IMR-90 (cell line): Measurements from ENCODE around the gene UNC5B. TPM values are rescaled to one million over a fixed set of nuclear protein-coding genes. Genes with fewer than 3 reads are reported as not detected.

Experiments used
- ATAC-seq: fragments of 200-7000 bp; cut with Tn5 transposase; 2 replicates; pipeline ENCODE4 v1.9.1; 2020; ENCODE audit warnings: low read depth, mild to moderate bottlenecking, moderate library complexity
- BruUV-seq: library from RNA; stranded (reverse); fragments of 400-500 nt; replicated peaks from 2 replicates; lab custom pipeline; 2021; lab: Mats Ljungman, UMichigan
- CTCF ChIA-PET: fragments of 300-600 bp; formaldehyde crosslinking; extraction: SDS; loops from one replicate; lab custom pipeline; 2021; ENCODE audit warnings: antibody characterized with exemption; lab: Yijun Ruan, JAX
- POLR2A ChIA-PET: fragments of 300-600 bp; sonication (Branson Sonifier 250); formaldehyde crosslinking; loops from one replicate; lab custom pipeline; 2022; ENCODE audit warnings: antibody characterized with exemption; ENCODE audit not compliant: unreplicated experiment; lab: Charles Lee
- DNase-seq: peaks from one replicate; pipeline ENCODE4 v3.0.0; 2013
- H2AFZ ChIP-seq: replicated peaks from 2 replicates; pipeline ENCODE3; 2013; ENCODE audit warnings: low read length, mild to moderate bottlenecking; ENCODE audit not compliant: poor library complexity
- H2AK5ac ChIP-seq: 2 replicates; pipeline ENCODE4 v1.6.1; 2013; ENCODE audit warnings: low read depth, low read length, inconsistent platforms
- H2AK9ac ChIP-seq: replicated peaks from 2 replicates; pipeline ENCODE3; 2013; ENCODE audit warnings: mild to moderate bottlenecking, low read depth, low read length, moderate library complexity; ENCODE audit not compliant: poor library complexity
- H2BK120ac ChIP-seq: 2 replicates; pipeline ENCODE4 v1.6.1; 2013; ENCODE audit warnings: low read depth, low read length, inconsistent platforms
- H2BK15ac ChIP-seq: 3 replicates; pipeline ENCODE4 v1.6.1; 2013; ENCODE audit warnings: low read depth, low read length, inconsistent platforms
- H2BK20ac ChIP-seq: 2 replicates; pipeline ENCODE4 v1.6.1; 2013; ENCODE audit warnings: low read depth, mild to moderate bottlenecking, inconsistent platforms, low read length, moderate library complexity
- H2BK5ac ChIP-seq: 2 replicates; pipeline ENCODE4 v1.6.1; 2013; ENCODE audit warnings: mild to moderate bottlenecking, low read depth, low read length, inconsistent platforms; ENCODE audit not compliant: poor library complexity, severe bottlenecking
- H3K14ac ChIP-seq: replicated peaks from 2 replicates; pipeline ENCODE4 v1.6.1; 2013; ENCODE audit warnings: low read depth, low read length, inconsistent platforms
- H3K18ac ChIP-seq: 2 replicates; pipeline ENCODE4 v1.6.1; 2013; ENCODE audit warnings: low read depth, low read length, control low read depth
- H3K23ac ChIP-seq: 2 replicates; pipeline ENCODE4 v1.6.1; 2013; ENCODE audit warnings: low read depth, low read length, inconsistent platforms
- H3K27ac ChIP-seq: 2 replicates; pipeline ENCODE4 v1.5.1; 2013; ENCODE audit warnings: mild to moderate bottlenecking, control low read depth, low read length; ENCODE audit not compliant: insufficient read depth
- H3K27me3 ChIP-seq: 2 replicates; pipeline ENCODE4 v1.6.1; 2013; ENCODE audit warnings: low read length; ENCODE audit not compliant: control insufficient read depth, insufficient read depth
- H3K36me3 ChIP-seq: 2 replicates; pipeline ENCODE4 v1.6.1; 2013; ENCODE audit warnings: low read length, mixed read lengths; ENCODE audit not compliant: control insufficient read depth, insufficient read depth
- H3K4ac ChIP-seq: 2 replicates; pipeline ENCODE4 v1.6.1; 2013; ENCODE audit warnings: low read depth, low read length, inconsistent platforms
- H3K4me1 ChIP-seq: 2 replicates; pipeline ENCODE4 v1.6.1; 2013; ENCODE audit warnings: low read length, mixed read lengths; ENCODE audit not compliant: control insufficient read depth, insufficient read depth
- H3K4me2 ChIP-seq: 2 replicates; pipeline ENCODE4 v1.6.1; 2013; ENCODE audit warnings: low read depth, mild to moderate bottlenecking, control low read depth, low read length, moderate library complexity
- H3K4me3 ChIP-seq: 2 replicates; pipeline ENCODE4 v1.5.1; 2013; ENCODE audit warnings: low read depth, mild to moderate bottlenecking, control low read depth, low read length, moderate library complexity; ENCODE audit not compliant: insufficient read depth
- H3K56ac ChIP-seq: 2 replicates; pipeline ENCODE4 v1.6.1; 2013; ENCODE audit warnings: low read length, inconsistent platforms; ENCODE audit not compliant: insufficient read depth; ENCODE audit errors: extremely low read depth
- H3K79me1 ChIP-seq, 2 experiments: 2 replicates each; pipeline ENCODE4 v1.6.1; 2013; ENCODE audit warnings: low read length in 2 of 2, inconsistent platforms in 1 of 2, low read depth in 1 of 2
- H3K9ac ChIP-seq: 2 replicates; pipeline ENCODE4 v1.6.1; 2013; ENCODE audit warnings: low read depth, low read length, control low read depth
- H3K9me1 ChIP-seq: 2 replicates; pipeline ENCODE4 v1.6.1; 2013; ENCODE audit warnings: low read length, inconsistent platforms; ENCODE audit not compliant: insufficient read depth
- H3K9me3 ChIP-seq: 2 replicates; pipeline ENCODE4 v1.6.1; 2013; ENCODE audit warnings: low read length; ENCODE audit not compliant: control insufficient read depth, insufficient read depth
- H4K20me1 ChIP-seq: 2 replicates; pipeline ENCODE4 v1.6.1; 2013; ENCODE audit warnings: low read length, inconsistent platforms; ENCODE audit not compliant: insufficient read depth
- H4K5ac ChIP-seq: 2 replicates; pipeline ENCODE4 v1.6.1; 2013; ENCODE audit warnings: mild to moderate bottlenecking, low read depth, low read length, control low read depth
- H4K8ac ChIP-seq, 2 experiments: 2 replicates each; pipeline ENCODE4 v1.6.1; 2013; ENCODE audit warnings: low read depth in 2 of 2, low read length in 2 of 2, control low read depth in 1 of 2, inconsistent platforms in 1 of 2
- H4K91ac ChIP-seq: 2 replicates; pipeline ENCODE4 v1.6.1; 2013; ENCODE audit warnings: low read depth, low read length, inconsistent platforms; ENCODE audit not compliant: insufficient read depth
- MAFK ChIP-seq: IDR thresholded peaks from 2 replicates; pipeline ENCODE4 v1.6.1; 2012; ENCODE audit warnings: low read depth, low read length, improper control_type of control experiment
- WGBS, 2 experiments: methylation state at CpG; one replicate each; pipeline versions ENCODE4 v1.1.5 to v1.1.7; 2013; ENCODE audit warnings: missing lambda C conversion rate in 2 of 2; ENCODE audit not compliant: insufficient read length in 1 of 2; ENCODE audit errors: extremely low coverage in 2 of 2; 5-methylcytosine and 5-hydroxymethylcytosine counted together
- dilution Hi-C: fragments of 300-500 bp; cut with HindIII; formaldehyde crosslinking; loops from one replicate; pipeline ENCODE4 v1.14.3; 2018; ENCODE audit warnings: low sequenced_read_pairs; ENCODE audit not compliant: unreplicated experiment
- in situ Hi-C: fragments of 300-500 bp; cut with MboI; formaldehyde crosslinking; loops from 3 replicates; pipeline ENCODE4 v1.14.3; 2019; ENCODE audit warnings: low sequenced_read_pairs, inconsistent platforms, mixed read lengths
- intact Hi-C: fragments of 100-400 bp; cut with micrococcal nuclease; formaldehyde crosslinking; loops from 2 replicates; pipeline ENCODE4 v1.10.0; 2022
- polyA plus RNA-seq, 3 experiments: library from polyadenylated mRNA; depleted of rRNA; stranded (reverse); fragments of >200 nt; gene quantifications; 2 replicates each; pipeline ENCODE4 v1.2.3, GENCODE V29; 2012; ENCODE audit warnings: low replicate concordance in 1 of 3
- total RNA-seq: library from RNA; depleted of rRNA; stranded (reverse); fragments of >200 nt; gene quantifications from 2 replicates; pipeline ENCODE4 v1.2.3, GENCODE V29; 2012

UNC5B gene
- total and polyA plus RNA-seq, 2 of the 4 experiments (the other 2 are of a cell fraction), result 1.6 to 4.2 TPM

- H3K4me3 ChIP-seq, result no peak overlapping the region
- ChIA-PET POLR2A (no interaction called here), CTCF (no interaction called here)
- H3K36me3 ChIP-seq, result peaks cover under 1% of the 10 kb centered on the region; the same call in 1 of the 2 replicates
- no peak overlapping the region for H4K8ac ChIP-seq
- H3K14ac ChIP-seq, result no peak overlapping the region
- H4K20me1 ChIP-seq, result no peaks in the 10 kb centered on the region
- no peak overlapping the region for H3K27ac ChIP-seq
- no peak overlapping the region for H3K56ac ChIP-seq
- intact Hi-C loops, result loop anchor here (2.0 to 10.0 kb wide), 3 partner anchors 60 to 727 kb away; no protein-coding TSS in a partner anchor
- H3K9me3 ChIP-seq, result no peaks in the 10 kb centered on the region
- no peak overlapping the region for H4K5ac ChIP-seq
- peaks cover 4% of the 10 kb centered on the region; the same call in 1 of the 2 replicates for H3K4me1 ChIP-seq
- no peak overlapping the region for H3K18ac ChIP-seq
- H2BK120ac ChIP-seq, result no peak overlapping the region
- BruUV-seq, result no TSS peak
- 100% methylated on average over 1 of the region's 6 CpGs; no CpG with 5 or more reads in 1 of the 2 experiments for WGBS, 2 experiments
- no peak overlapping the region for H2BK15ac ChIP-seq
- no peaks in the 10 kb centered on the region for H3K79me1 ChIP-seq
- no peak overlapping the region for H2BK5ac ChIP-seq
- H2BK20ac ChIP-seq, result no peak overlapping the region
- no peak overlapping the region for H2AK9ac ChIP-seq
- ATAC-seq (no peak), DNase-seq (no peak)
- in situ Hi-C loops, result loop anchor here (10.0 kb wide), 2 partner anchors 287 to 497 kb away; no protein-coding TSS in a partner anchor
- H3K27me3 ChIP-seq, result peaks cover 2% of the 10 kb centered on the region; the same call in 1 of the 2 replicates
- no peaks in the 10 kb centered on the region; the same call in 1 of the 2 replicates for H3K9me1 ChIP-seq
- H2AFZ ChIP-seq, result no peak overlapping the region
- no peak overlapping the region for H3K9ac ChIP-seq
- no peak overlapping the region for H4K91ac ChIP-seq
- no peak overlapping the region for H3K23ac ChIP-seq
- no peak for TF ChIP-seq MAFK
- dilution Hi-C loops, result no loop called here
- H3K4me2 ChIP-seq, result no peak overlapping the region
- no peak overlapping the region for H3K4ac ChIP-seq
- H2AK5ac ChIP-seq, result no peak overlapping the region
Measured at GRCh38 chr10:71317739-71318138, 105.4 kb downstream of the UNC5B start.
